CD4-positive, alpha-beta T cell treated with Interleukin-1 beta for 1 hour (primary cell): ENCODE data around the gene PSKH1.

Source experiments
- DNase-seq, 2 donors: peaks; one replicate each; pipeline ENCODE4 v3.0.0-alpha.2; 2020 to 2022

Gene PSKH1

GRCh38 chr16:67942510-67943255 is 49.6 kb downstream of the PSKH1 start:
- DNase-seq: no peak

- DNase-seq: no peak
These were observed 50.2 kb downstream of the PSKH1 start for GRCh38 chr16:67943256-67943618.

GRCh38 chr16:67943619-67944504 is 50.8 kb downstream of the PSKH1 start, which contains the start of gene LCAT:
Gene LCAT (minus strand): TSS chr16:67944120. CDS start chr16:67944101, 19 bp downstream.
- no peak for DNase-seq

- DNase-seq: no peak
These were observed 51.8 kb downstream of the PSKH1 start for GRCh38 chr16:67944690-67945391.

GRCh38 chr16:67945392-67945933 is 52.4 kb downstream of the PSKH1 start:
- DNase-seq: no peak

- DNase-seq: no peak
These were observed 53.1 kb downstream of the PSKH1 start for GRCh38 chr16:67946128-67946569.

- no peak for DNase-seq
These were observed 54.0 kb downstream of the PSKH1 start for GRCh38 chr16:67946966-67947558.

GRCh38 chr16:67948015-67948414 is 55.0 kb downstream of the PSKH1 start:
- DNase-seq: no peak

- DNase-seq: no peak
These were observed 56.6 kb downstream of the PSKH1 start for GRCh38 chr16:67949645-67950044.

- no peak for DNase-seq
These were observed 57.3 kb downstream of the PSKH1 start for GRCh38 chr16:67950335-67950843.

GRCh38 chr16:67951485-67951884 is 58.4 kb downstream of the PSKH1 start:
- DNase-seq: no peak

GRCh38 chr16:67953641-67954375 is 60.8 kb downstream of the PSKH1 start:
- DNase-seq: no peak

GRCh38 chr16:67954421-67955196 is 61.6 kb downstream of the PSKH1 start:
- no peak for DNase-seq

- DNase-seq: no peak
These were observed 64.6 kb downstream of the PSKH1 start for GRCh38 chr16:67957622-67958021.

GRCh38 chr16:67959536-67960329 is 66.7 kb downstream of the PSKH1 start:
- DNase-seq: no peak

GRCh38 chr16:67961551-67961957 is 68.5 kb downstream of the PSKH1 start:
- no peak for DNase-seq

- no peak for DNase-seq
These were observed 69.1 kb downstream of the PSKH1 start for GRCh38 chr16:67962135-67962534.

GRCh38 chr16:67963292-67963661 is 70.2 kb downstream of the PSKH1 start:
- no peak for DNase-seq

- DNase-seq: no peak
These were observed 70.7 kb downstream of the PSKH1 start for GRCh38 chr16:67963662-67964321.
